SK-N-SH treated with all-trans-retinoic acid at 6 μM for 48 hours (cell line): Measurements from ENCODE around the gene YPEL4.

Source experiments
- ATAC-seq: fragments of 200-7000 bp; cut with Tn5 transposase; 3 replicates; pipeline ENCODE4 v1.9.1; 2020; ENCODE audit warnings: mild to moderate bottlenecking, moderate library complexity
- ARNTL ChIP-seq: fragments of 450-650 bp; formaldehyde crosslinking; IDR thresholded peaks from 2 replicates; pipeline ENCODE4 v1.5.0; 2020; ENCODE audit warnings: low read depth, mild to moderate bottlenecking, moderate library complexity, borderline replicate concordance
- BACH2 ChIP-seq: fragments of 250-450 bp; sonication (Bioruptor Pico); IDR thresholded peaks from 2 replicates; pipeline ENCODE4 v1.9.0; 2021; ENCODE audit warnings: mild to moderate bottlenecking, borderline replicate concordance
- CSDC2 ChIP-seq: fragments of 250-450 bp; sonication (Bioruptor Pico); IDR thresholded peaks from 2 replicates; pipeline ENCODE4 v1.5.0; 2020; ENCODE audit warnings: mild to moderate bottlenecking, moderate library complexity
- ESRRG ChIP-seq: fragments of 250-450 bp; sonication (Bioruptor Pico); IDR thresholded peaks from 2 replicates; pipeline ENCODE4 v1.6.1; 2021; ENCODE audit warnings: mild to moderate bottlenecking
- ISL1 ChIP-seq: fragments of 250-450 bp; sonication (Bioruptor Pico); IDR thresholded peaks from 2 replicates; pipeline ENCODE4 v2.1.2; 2022; ENCODE audit warnings: mild to moderate bottlenecking, moderate library complexity
- PPARA ChIP-seq: fragments of 250-450 bp; sonication (Bioruptor Pico); IDR thresholded peaks from 2 replicates; pipeline ENCODE4 v1.5.0; 2020; ENCODE audit warnings: mild to moderate bottlenecking, borderline replicate concordance
- RARB ChIP-seq: fragments of 250-450 bp; sonication (Bioruptor Pico); IDR thresholded peaks from 2 replicates; pipeline ENCODE4 v1.8.0; 2021; ENCODE audit warnings: mild to moderate bottlenecking, moderate library complexity
- SNAI2 ChIP-seq: fragments of 250-450 bp; sonication (Bioruptor Pico); IDR thresholded peaks from 2 replicates; pipeline ENCODE4 v1.5.0; 2020; ENCODE audit warnings: mild to moderate bottlenecking, moderate library complexity
- TCF4 ChIP-seq: fragments of 250-450 bp; sonication (Bioruptor Pico); IDR thresholded peaks from 2 replicates; pipeline ENCODE4 v1.8.0; 2021; ENCODE audit warnings: mild to moderate bottlenecking, moderate library complexity, borderline replicate concordance
- TOX ChIP-seq: fragments of 250-450 bp; sonication (Bioruptor Pico); IDR thresholded peaks from 2 replicates; pipeline ENCODE4 v1.8.0; 2021; ENCODE audit warnings: mild to moderate bottlenecking, moderate library complexity, borderline replicate concordance
- ZFP3 ChIP-seq: fragments of 250-450 bp; sonication (Bioruptor Pico); IDR thresholded peaks from 2 replicates; pipeline ENCODE4 v1.5.0; 2020; ENCODE audit warnings: mild to moderate bottlenecking, moderate library complexity
- ZFP30 ChIP-seq: fragments of 450-650 bp; formaldehyde crosslinking; IDR thresholded peaks from 2 replicates; pipeline ENCODE4 v1.5.0; 2022; ENCODE audit warnings: mild to moderate bottlenecking, moderate library complexity
- ZNF565 ChIP-seq: fragments of 450-650 bp; formaldehyde crosslinking; conservative IDR thresholded peaks from 2 replicates; pipeline ENCODE4 v1.5.0; 2020; ENCODE audit warnings: low read depth, mild to moderate bottlenecking, moderate library complexity
- ZNF70 ChIP-seq: fragments of 450-650 bp; formaldehyde crosslinking; IDR thresholded peaks from 2 replicates; pipeline ENCODE4 v1.5.0; 2020; ENCODE audit warnings: mild to moderate bottlenecking, moderate library complexity
- ZNF8 ChIP-seq: fragments of 450-650 bp; formaldehyde crosslinking; IDR thresholded peaks from 2 replicates; pipeline ENCODE4 v1.5.0; 2020; ENCODE audit warnings: mild to moderate bottlenecking, moderate library complexity
- TF ChIP-seq, protein P1 (sequence below): fragments of 250-450 bp; sonication (Bioruptor Pico); IDR thresholded peaks from 2 replicates; pipeline ENCODE4 v1.5.0; 2020; ENCODE audit warnings: mild to moderate bottlenecking, moderate library complexity
- TF ChIP-seq, protein P2 (sequence below): fragments of 250-450 bp; sonication (Bioruptor Pico); IDR thresholded peaks from 2 replicates; pipeline ENCODE4 v1.8.0; 2021; ENCODE audit warnings: low read depth, mild to moderate bottlenecking, moderate library complexity, borderline replicate concordance
- TF ChIP-seq, protein P3 (sequence below): fragments of 250-450 bp; sonication (Bioruptor Pico); IDR thresholded peaks from 2 replicates; pipeline ENCODE4 v1.8.0; 2020; ENCODE audit warnings: mild to moderate bottlenecking, moderate library complexity, borderline replicate concordance
- TF ChIP-seq, protein P4 (sequence below): fragments of 250-450 bp; sonication (Bioruptor Pico); IDR thresholded peaks from 2 replicates; pipeline ENCODE4 v1.5.1; 2020; ENCODE audit warnings: low read depth, mild to moderate bottlenecking, moderate library complexity

The YPEL4 gene

DNA sequence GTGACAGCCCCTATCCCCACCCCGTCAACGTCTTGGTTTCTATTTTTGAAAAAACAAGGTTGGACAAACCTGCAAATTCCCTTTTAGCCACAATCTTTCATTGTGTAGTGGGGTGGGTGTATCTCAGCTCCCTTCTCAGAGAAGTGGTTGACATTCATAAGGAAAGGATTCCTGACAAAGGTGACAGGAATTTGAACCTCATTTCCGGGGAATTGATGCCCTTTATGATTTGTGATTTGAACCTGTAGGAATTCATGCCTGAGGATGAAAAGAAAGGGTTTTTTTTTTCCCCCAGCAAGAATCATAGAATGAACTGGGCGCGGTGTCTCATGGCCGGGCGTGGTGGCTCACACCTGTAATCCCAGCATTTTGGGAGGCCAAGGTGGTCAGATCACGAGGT, 14.5 kb downstream of the YPEL4 start:
- no peak for TF ChIP-seq RARB (CRISPR knock-in tag)
- TF ChIP-seq CSDC2 (CRISPR knock-in tag) = no peak
- TF ChIP-seq ISL1 (CRISPR knock-in tag) = no peak
- no peak for TF ChIP-seq SNAI2 (CRISPR knock-in tag)
- TF ChIP-seq, protein P1, sequence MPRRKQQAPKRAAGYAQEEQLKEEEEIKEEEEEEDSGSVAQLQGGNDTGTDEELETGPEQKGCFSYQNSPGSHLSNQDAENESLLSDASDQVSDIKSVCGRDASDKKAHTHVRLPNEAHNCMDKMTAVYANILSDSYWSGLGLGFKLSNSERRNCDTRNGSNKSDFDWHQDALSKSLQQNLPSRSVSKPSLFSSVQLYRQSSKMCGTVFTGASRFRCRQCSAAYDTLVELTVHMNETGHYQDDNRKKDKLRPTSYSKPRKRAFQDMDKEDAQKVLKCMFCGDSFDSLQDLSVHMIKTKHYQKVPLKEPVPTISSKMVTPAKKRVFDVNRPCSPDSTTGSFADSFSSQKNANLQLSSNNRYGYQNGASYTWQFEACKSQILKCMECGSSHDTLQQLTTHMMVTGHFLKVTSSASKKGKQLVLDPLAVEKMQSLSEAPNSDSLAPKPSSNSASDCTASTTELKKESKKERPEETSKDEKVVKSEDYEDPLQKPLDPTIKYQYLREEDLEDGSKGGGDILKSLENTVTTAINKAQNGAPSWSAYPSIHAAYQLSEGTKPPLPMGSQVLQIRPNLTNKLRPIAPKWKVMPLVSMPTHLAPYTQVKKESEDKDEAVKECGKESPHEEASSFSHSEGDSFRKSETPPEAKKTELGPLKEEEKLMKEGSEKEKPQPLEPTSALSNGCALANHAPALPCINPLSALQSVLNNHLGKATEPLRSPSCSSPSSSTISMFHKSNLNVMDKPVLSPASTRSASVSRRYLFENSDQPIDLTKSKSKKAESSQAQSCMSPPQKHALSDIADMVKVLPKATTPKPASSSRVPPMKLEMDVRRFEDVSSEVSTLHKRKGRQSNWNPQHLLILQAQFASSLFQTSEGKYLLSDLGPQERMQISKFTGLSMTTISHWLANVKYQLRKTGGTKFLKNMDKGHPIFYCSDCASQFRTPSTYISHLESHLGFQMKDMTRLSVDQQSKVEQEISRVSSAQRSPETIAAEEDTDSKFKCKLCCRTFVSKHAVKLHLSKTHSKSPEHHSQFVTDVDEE (CRISPR knock-in tag) = no peak
- TF ChIP-seq, protein P2, sequence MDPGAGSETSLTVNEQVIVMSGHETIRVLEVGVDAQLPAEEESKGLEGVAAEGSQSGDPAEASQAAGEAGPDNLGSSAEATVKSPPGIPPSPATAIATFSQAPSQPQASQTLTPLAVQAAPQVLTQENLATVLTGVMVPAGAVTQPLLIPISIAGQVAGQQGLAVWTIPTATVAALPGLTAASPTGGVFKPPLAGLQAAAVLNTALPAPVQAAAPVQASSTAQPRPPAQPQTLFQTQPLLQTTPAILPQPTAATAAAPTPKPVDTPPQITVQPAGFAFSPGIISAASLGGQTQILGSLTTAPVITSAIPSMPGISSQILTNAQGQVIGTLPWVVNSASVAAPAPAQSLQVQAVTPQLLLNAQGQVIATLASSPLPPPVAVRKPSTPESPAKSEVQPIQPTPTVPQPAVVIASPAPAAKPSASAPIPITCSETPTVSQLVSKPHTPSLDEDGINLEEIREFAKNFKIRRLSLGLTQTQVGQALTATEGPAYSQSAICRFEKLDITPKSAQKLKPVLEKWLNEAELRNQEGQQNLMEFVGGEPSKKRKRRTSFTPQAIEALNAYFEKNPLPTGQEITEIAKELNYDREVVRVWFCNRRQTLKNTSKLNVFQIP = no peak
- no peak for TF ChIP-seq BACH2
- TF ChIP-seq, protein P3, sequence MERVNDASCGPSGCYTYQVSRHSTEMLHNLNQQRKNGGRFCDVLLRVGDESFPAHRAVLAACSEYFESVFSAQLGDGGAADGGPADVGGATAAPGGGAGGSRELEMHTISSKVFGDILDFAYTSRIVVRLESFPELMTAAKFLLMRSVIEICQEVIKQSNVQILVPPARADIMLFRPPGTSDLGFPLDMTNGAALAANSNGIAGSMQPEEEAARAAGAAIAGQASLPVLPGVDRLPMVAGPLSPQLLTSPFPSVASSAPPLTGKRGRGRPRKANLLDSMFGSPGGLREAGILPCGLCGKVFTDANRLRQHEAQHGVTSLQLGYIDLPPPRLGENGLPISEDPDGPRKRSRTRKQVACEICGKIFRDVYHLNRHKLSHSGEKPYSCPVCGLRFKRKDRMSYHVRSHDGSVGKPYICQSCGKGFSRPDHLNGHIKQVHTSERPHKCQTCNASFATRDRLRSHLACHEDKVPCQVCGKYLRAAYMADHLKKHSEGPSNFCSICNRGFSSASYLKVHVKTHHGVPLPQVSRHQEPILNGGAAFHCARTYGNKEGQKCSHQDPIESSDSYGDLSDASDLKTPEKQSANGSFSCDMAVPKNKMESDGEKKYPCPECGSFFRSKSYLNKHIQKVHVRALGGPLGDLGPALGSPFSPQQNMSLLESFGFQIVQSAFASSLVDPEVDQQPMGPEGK (CRISPR knock-in tag) = no peak
- no peak for TF ChIP-seq ESRRG
- no peak for TF ChIP-seq PPARA
- TF ChIP-seq, protein P4, sequence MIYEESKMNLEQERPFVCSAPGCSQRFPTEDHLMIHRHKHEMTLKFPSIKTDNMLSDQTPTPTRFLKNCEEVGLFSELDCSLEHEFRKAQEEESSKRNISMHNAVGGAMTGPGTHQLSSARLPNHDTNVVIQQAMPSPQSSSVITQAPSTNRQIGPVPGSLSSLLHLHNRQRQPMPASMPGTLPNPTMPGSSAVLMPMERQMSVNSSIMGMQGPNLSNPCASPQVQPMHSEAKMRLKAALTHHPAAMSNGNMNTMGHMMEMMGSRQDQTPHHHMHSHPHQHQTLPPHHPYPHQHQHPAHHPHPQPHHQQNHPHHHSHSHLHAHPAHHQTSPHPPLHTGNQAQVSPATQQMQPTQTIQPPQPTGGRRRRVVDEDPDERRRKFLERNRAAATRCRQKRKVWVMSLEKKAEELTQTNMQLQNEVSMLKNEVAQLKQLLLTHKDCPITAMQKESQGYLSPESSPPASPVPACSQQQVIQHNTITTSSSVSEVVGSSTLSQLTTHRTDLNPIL (CRISPR knock-in tag) = no peak
- no peak for TF ChIP-seq ZNF565 (CRISPR knock-in tag)
- no peak for TF ChIP-seq ZNF70 (CRISPR knock-in tag)
- no peak for TF ChIP-seq TCF4 (CRISPR knock-in tag)
- no peak for TF ChIP-seq ZFP3 (CRISPR knock-in tag)
- no peak for TF ChIP-seq TOX (CRISPR knock-in tag)
- ATAC-seq = no peak

DNA sequence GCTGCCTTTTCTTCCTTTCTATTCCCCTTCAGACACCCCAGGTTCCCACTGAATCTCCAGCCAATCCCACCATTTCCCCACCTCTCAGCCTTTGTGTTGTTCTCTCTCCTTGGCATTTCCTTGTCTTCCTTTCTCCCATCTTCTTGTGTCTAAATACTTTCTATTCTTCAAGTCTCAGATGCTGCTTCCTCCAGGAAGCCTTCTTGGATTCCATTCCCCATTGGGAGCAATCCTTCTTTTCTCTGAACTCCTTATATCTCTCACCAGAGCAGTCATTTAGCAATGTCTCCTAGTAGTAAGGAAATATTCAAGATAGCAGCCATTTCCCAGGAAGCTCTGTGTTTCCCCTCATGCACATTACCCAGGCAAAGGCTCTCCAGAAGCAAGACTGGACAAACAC, 15.4 kb downstream of the YPEL4 start:
- ATAC-seq = no peak
- TF ChIP-seq RARB (CRISPR knock-in tag) = no peak
- no peak for TF ChIP-seq BACH2
- TF ChIP-seq ZFP30 (CRISPR knock-in tag) = no peak
- no peak for TF ChIP-seq PPARA
- TF ChIP-seq ZFP3 (CRISPR knock-in tag) = no peak
- TF ChIP-seq, protein P1 (CRISPR knock-in tag) = no peak

DNA sequence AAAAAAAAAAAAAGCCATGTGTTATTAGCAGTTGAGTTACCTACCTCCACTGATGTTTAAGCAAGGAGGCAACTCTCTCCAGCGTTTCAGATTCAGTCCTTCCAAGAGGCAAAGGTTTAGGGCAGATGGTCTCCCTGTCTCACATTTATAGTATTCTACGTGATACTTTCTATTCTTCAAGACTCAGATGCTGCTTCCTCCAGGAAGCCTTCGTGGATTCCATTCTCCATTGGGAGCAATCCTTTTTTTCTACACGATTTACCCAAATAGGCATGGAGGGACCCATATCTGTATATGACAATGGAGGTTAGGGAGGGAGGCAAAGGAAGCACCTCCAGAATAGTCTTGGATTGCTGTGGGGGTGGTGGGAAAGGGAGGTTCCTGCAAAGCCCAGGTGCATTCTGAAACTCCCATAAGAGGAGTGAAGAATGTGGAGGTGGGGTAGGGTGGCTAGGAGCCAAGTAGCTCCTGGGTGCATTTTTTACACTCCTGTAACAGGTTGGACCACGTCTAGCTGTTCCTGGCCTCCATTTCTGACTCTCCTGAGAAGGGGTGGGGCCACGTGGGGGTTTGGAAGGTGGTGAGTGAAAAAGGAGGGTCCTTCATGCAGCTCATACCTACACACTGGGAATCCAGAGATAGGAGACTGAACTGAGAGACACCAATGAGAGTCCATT, 16.2 kb downstream of the YPEL4 start:
- no peak for ATAC-seq
- TF ChIP-seq ZFP30 (CRISPR knock-in tag) (no peak), ZNF565 (CRISPR knock-in tag) (no peak), ARNTL (CRISPR knock-in tag) (no peak), TOX (CRISPR knock-in tag) (no peak), PPARA (no peak), TCF4 (CRISPR knock-in tag) (no peak), ZNF8 (no peak)
- TF ChIP-seq, protein P3 (CRISPR knock-in tag) = no peak
- TF ChIP-seq, protein P1 (CRISPR knock-in tag) = no peak
